Adrenal gland (tissue), 12 donors: ENCODE measurements around the gene KLF16. TPM values are rescaled to one million over a fixed set of nuclear protein-coding genes. Genes with fewer than 3 reads are reported as not detected.

Experiments
- DNase-seq, 7 donors: peaks; one replicate each; pipeline ENCODE4 v3.0.0-alpha.2; 2019 to 2020
- H3K27ac ChIP-seq, 5 donors: fragments of 200-600 bp; sonication (generic) in 4 of 5; 1 replicate in 3 of 5; 2 replicates in 2 of 5; pipeline versions ENCODE4 v1.5.1 to v1.8.0; 2016 to 2020; ENCODE audit warnings: mild to moderate bottlenecking in 1 of 5
- H3K27me3 ChIP-seq: fragments of 200-600 bp; 2 replicates; pipeline ENCODE4 v1.8.0; 2021
- H3K36me3 ChIP-seq, 2 donors: fragments of 200-600 bp; replicated peaks in 1 of 2; 1 replicate in 1 of 2; 2 replicates in 1 of 2; pipeline versions ENCODE4 v1.5.1 to v1.8.0; 2018 to 2022
- H3K4me1 ChIP-seq, 2 donors: fragments of 200-600 bp; replicated peaks in 1 of 2; 1 replicate in 1 of 2; 2 replicates in 1 of 2; pipeline versions ENCODE4 v1.5.1 to v1.8.0; 2018 to 2021
- H3K4me3 ChIP-seq, 4 donors: fragments of 200-600 bp; sonication (generic) in 3 of 4; one replicate each; pipeline ENCODE4 v1.5.1; 2016 to 2018
- H3K9me3 ChIP-seq, 3 donors: fragments of 200-600 bp; sonication (generic) in 1 of 3; replicated peaks in 1 of 3; 1 replicate in 2 of 3; 2 replicates in 1 of 3; pipeline versions ENCODE4 v1.5.1 to v1.8.0; 2016 to 2021
- CTCF ChIP-seq, 6 experiments: fragments of 450-650 bp in 4 of 6; fragments of 200-600 bp in 2 of 6; sonication (generic) in 1 of 6; IDR thresholded peaks; 1 replicate in 5 of 6; 2 replicates in 1 of 6; pipeline versions ENCODE4 v1.5.1 to v1.8.0; 2016 to 2021; ENCODE audit warnings: antibody characterized with exemption in 6 of 6, mild to moderate bottlenecking in 2 of 6, moderate library complexity in 1 of 6
- POLR2A ChIP-seq, 2 donors: fragments of 450-650 bp; IDR thresholded peaks; one replicate each; pipeline ENCODE4 v1.6.1; 2017; ENCODE audit warnings: antibody characterized with exemption in 2 of 2, mild to moderate bottlenecking in 2 of 2, moderate library complexity in 1 of 2
- WGBS, 4 donors: extraction: QIAGEN DNeasy Blood & Tissue Kit in 2 of 4; methylation state at CpG; one replicate each; pipeline versions ENCODE4 v1.1.5 to v1.1.7; 2013 to 2017; 5-methylcytosine and 5-hydroxymethylcytosine counted together
- intact Hi-C, 2 donors: fragments of 100-400 bp; cut with DNase I; formaldehyde crosslinking; loops; one replicate each; pipeline versions ENCODE4 v1.14.1 to v1.15.0; 2022 to 2023
- polyA plus RNA-seq, 3 donors: library from polyadenylated mRNA; stranded (reverse); fragments of 200-250 nt in 2 of 3; fragments of 350-450 nt in 1 of 3; fragmentation: Illumina TruSeq in 1 of 3; extraction: RNeasy Lipid Tissue Mini Kit (QIAGEN cat#74804) in 1 of 3; gene quantifications; one replicate each; pipeline ENCODE4 v1.2.3, GENCODE V29; 2013 to 2014
- total RNA-seq, 9 donors: library from RNA; depleted of rRNA in 4 of 9; stranded (reverse); fragments of >200 nt in 4 of 9; fragments of 120-200 nt in 1 of 9; fragmentation: NEBNext Ultra II Directional in 1 of 9; extraction: Animal tissue kit (Norgen Biotek cat#: 25700) in 1 of 9; gene quantifications; one replicate each; pipeline versions ENCODE4 v1.1.0 to v1.2.4, GENCODE V29; 2013 to 2023
- donor health status: healthy with polysubstance abuse.
- donor health status: Bipolar disorder and iron deficiency.
- donor health status: DM: yes; HTN: yes; CAD: no.
- donor health status: DM: no; HTN: no; CAD: no.
- donor health status: DM: no; HTN: no; CAD: no.
- donor health status: DM: yes; HTN: yes; CAD: no.

The KLF16 gene
- total and polyA plus RNA-seq, 12 donors = 2.0 to 28.1 (median 13.9) TPM

GRCh38 chr19:1807030-1807694, 56.2 kb downstream of the KLF16 start:
- Histone ChIP-seq H3K4me3 (no peak overlapping the region), H3K27ac (no peak overlapping the region), H3K36me3 (no peaks in the 10 kb centered on the region), H3K27me3 (no peaks in the 10 kb centered on the region), H3K4me1 (peaks cover 5 to 6% of the 10 kb centered on the region in 2 donors), H3K9me3 (no peaks in the 10 kb centered on the region)
- intact Hi-C loops = no loop called here
- 75 to 86% (median 79%) methylated on average over 24 to 28 of the region's 28 CpGs for WGBS, 4 donors
- no peak for DNase-seq
- TF ChIP-seq CTCF (IDR thresholded peaks at IDR 0.05) = no peak
- TF ChIP-seq POLR2A (IDR thresholded peaks at IDR 0.05) = no peak

GRCh38 chr19:1806184-1807029, 57.0 kb downstream of the KLF16 start:
- TF ChIP-seq POLR2A (IDR thresholded peaks at IDR 0.05) (no peak), CTCF (IDR thresholded peaks at IDR 0.05) (no peak)
- WGBS, 4 donors = 84 to 92% (median 90%) methylated on average over 19 to 45 of the region's 45 CpGs
- no peak for DNase-seq
- H3K9me3 ChIP-seq = no peaks in the 10 kb centered on the region
- no peak overlapping the region for H3K4me3 ChIP-seq
- intact Hi-C loops = no loop called here
- H3K4me1 ChIP-seq = no peaks in the 10 kb centered on the region
- no peaks in the 10 kb centered on the region for H3K36me3 ChIP-seq
- H3K27me3 ChIP-seq = no peaks in the 10 kb centered on the region
- H3K27ac ChIP-seq = no peak overlapping the region

DNA sequence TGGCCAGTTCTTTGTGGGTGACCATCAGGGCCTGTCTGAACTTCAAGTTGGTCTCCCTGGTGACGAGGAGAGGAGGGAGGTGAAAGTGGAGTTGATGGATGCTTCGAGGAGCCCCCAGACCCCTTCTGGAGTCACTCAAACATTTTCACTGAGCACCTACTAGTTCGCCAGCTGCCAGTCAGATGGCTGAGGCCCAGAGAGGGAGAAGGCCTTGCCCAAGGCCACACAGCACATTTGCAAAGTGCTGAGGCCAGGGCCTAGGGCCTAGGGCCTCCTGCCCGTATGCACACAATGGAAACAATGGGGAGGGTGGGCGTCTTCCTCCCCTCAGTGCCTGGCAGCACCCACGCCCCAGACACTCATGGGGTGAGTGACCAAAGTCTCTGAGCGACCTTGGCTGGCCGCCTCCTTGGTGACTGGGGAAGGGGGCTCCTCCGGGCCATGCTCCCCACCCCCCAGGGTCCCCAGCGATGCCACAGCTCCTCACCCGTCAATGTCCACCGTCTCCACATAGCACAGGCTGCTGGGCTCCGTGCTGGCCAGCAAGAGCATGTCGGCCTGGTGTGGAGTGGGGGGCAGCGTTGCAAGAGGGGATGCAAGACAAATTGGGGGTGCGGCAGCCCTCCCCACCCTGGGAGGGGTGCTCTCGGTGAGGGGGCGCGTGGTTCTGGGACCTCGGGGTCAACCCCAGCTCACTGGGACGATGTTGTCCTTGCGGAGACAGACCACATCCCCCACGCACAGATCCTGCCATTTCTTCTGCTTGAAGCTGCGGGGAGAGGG, 57.8 kb downstream of the KLF16 start:
- intact Hi-C loops = no loop called here
- H3K4me3 ChIP-seq = no peak overlapping the region

More for the DNA sequence above, 57.8 kb downstream of the KLF16 start:
- WGBS, 4 donors = 89 to 91% (median 90%) methylated on average over 7 to 24 of the region's 24 CpGs
- Histone ChIP-seq H3K4me1 (no peaks in the 10 kb centered on the region), H3K27ac (no peak overlapping the region), H3K27me3 (no peaks in the 10 kb centered on the region), H3K9me3 (no peaks in the 10 kb centered on the region), H3K36me3 (no peaks in the 10 kb centered on the region)
- DNase-seq = no peak
- TF ChIP-seq POLR2A (IDR thresholded peaks at IDR 0.05) (no peak), CTCF (IDR thresholded peaks at IDR 0.05) (no peak)
